ENCODE results near the gene E2F4. TPM values are rescaled to one million over a fixed set of nuclear protein-coding genes. Genes with fewer than 3 reads are reported as not detected.

E2F4 gene
- total and polyA plus RNA-seq, 2 of the 13 experiments (the other 11 are each of a cell fraction or from before 2014, with no cell fraction given) = 84.8 to 91.2 TPM

- peak within 1 kb of the TSS in 2 of 3 experiments; percentile 34 to 70; a peak in 3 of 6 replicates for H3K4me3 ChIP-seq (replicated peaks in 1 of 3; ENCODE audit: insufficient read depth in 1 of 3, low read depth in 2 of 3, low read length in 3 of 3)
- intact Hi-C loops (cut with micrococcal nuclease; ENCODE audit: unreplicated experiment) (no loop called here), in situ Hi-C loops (cut with HindIII; ENCODE audit: extremely low pct_ligation_motif_present, low pct_unique_long_range_greater_than_20kb) (no loop called here)
- peaks cover 42% of the 10 kb centered on the region for H3K4me1 ChIP-seq (ENCODE audit: insufficient read depth, low read length)
- DNase-seq (ENCODE audit: low spot score) (peak; percentile 52), ATAC-seq (peak; percentile 60), FAIRE-seq (no peak)
- H3K79me2 ChIP-seq (ENCODE audit: insufficient read depth, low read length) = no peaks in the 10 kb centered on the region
- no peak within 1 kb of the TSS for H3K27ac ChIP-seq (ENCODE audit: extremely low read length, insufficient read depth, low read length)
- H3K27me3 ChIP-seq (ENCODE audit: control insufficient read depth in 1 of 2, insufficient read depth in 2 of 2, low read length in 2 of 2) = peaks cover 9 to 40% of the 10 kb centered on the region in 2 experiments
- CTCF ChIA-PET (ENCODE audit: low intra/inter-chr PET ratio, low total read pairs) = no interaction called here
- peak within 1 kb of the TSS; percentile 80 for H3K4me2 ChIP-seq (ENCODE audit: low read depth, low read length)
- BruUV-seq (replicated peaks) = no TSS peak
- no peak within 1 kb of the TSS for H2AFZ ChIP-seq (ENCODE audit: low read length)
- H3K9ac ChIP-seq (ENCODE audit: insufficient read depth, low read depth, low read length) = peak within 1 kb of the TSS; percentile 57
- WGBS (ENCODE audit: low lambda C conversion rate) = 0% methylated on average over 7 of the region's 41 CpGs
- no peaks in the 10 kb centered on the region for H3K9me3 ChIP-seq (ENCODE audit: low read length)
- POLR2A ChIA-PET = no interaction called here
- no peaks in the 10 kb centered on the region for H4K20me1 ChIP-seq (ENCODE audit: insufficient read depth, low read length)
- H3K36me3 ChIP-seq (replicated peaks in 1 of 2; ENCODE audit: control insufficient read depth in 1 of 2, insufficient read depth in 2 of 2, low read length in 2 of 2) = no peaks in the 10 kb centered on the region
- TF ChIP-seq ZFY (CRISPR knock-in tag; IDR thresholded peaks at IDR 0.05) (peak; percentile 85), FOXK1 (CRISPR knock-in tag; IDR thresholded peaks at IDR 0.05; ENCODE audit: borderline replicate concordance, low read depth) (no peak; the same call in 1 of the 2 replicates), POLR2A (IDR thresholded peaks at IDR 0.05; ENCODE audit: insufficient read depth in 1 of 2, low read depth in 2 of 2, low read length in 2 of 2) (no peak), MXD1 (CRISPR knock-in tag; IDR thresholded peaks at IDR 0.05) (peak; percentile 84; the same call in 1 of the 2 replicates), FOXA1 (IDR thresholded peaks at IDR 0.05) (no peak), FOXA1 (CRISPR knock-in tag; IDR thresholded peaks at IDR 0.05) (peak; percentile 29; the same call in 1 of the 2 replicates), MXD3 (CRISPR knock-in tag; IDR thresholded peaks at IDR 0.05) (peak; percentile 83; the same call in 1 of the 2 replicates), REST (IDR thresholded peaks at IDR 0.05; ENCODE audit: borderline replicate concordance in 1 of 2, low read depth in 1 of 2, low read length in 2 of 2) (no peak), ZNF225 (CRISPR knock-in tag; IDR thresholded peaks at IDR 0.05) (no peak), RNF2 (conservative IDR thresholded peaks at IDR 0.05; ENCODE audit: low read depth) (peak; percentile 75), HIC2 (CRISPR knock-in tag; IDR thresholded peaks at IDR 0.05; ENCODE audit: low read depth) (no peak), ZBTB7A (CRISPR knock-in tag; IDR thresholded peaks at IDR 0.05) (peak; percentile 41), ZBTB1 (CRISPR knock-in tag; IDR thresholded peaks at IDR 0.05; ENCODE audit: borderline replicate concordance) (no peak), POGK (CRISPR knock-in tag; conservative IDR thresholded peaks at IDR 0.05) (peak; percentile 92), IKZF4 (CRISPR knock-in tag; IDR thresholded peaks at IDR 0.05; ENCODE audit: borderline replicate concordance, low read depth, not compliant biosample characterization) (peak; percentile 95)
These were observed 27.3 kb upstream of the E2F4 start, which contains the start of gene HSF4 for GRCh38 chr16:67164599-67165061. HSF4 (plus strand) TSS chr16:67164745; CDS start chr16:67164812, 67 bp downstream.
